ENCODE results near the gene SGIP1.

GRCh38 chr1:66519992-66520391, 14.0 kb upstream of the SGIP1 start:
- no peak for TF ChIP-seq CTCF (IDR thresholded peaks at IDR 0.05; ENCODE audit: extremely low read depth in 1 of 2, insufficient read depth in 1 of 2, low read depth in 1 of 2, low read length in 2 of 2)
- no peak for TF ChIP-seq JUN (IDR thresholded peaks at IDR 0.05; ENCODE audit: borderline replicate concordance, insufficient read depth, insufficient read length, low read depth)
- no peak for TF ChIP-seq EZH2 (IDR thresholded peaks at IDR 0.05; ENCODE audit: borderline replicate concordance, low read depth, low read length, severe bottlenecking)
- no peak for TF ChIP-seq POLR2AphosphoS5 (IDR thresholded peaks at IDR 0.05; ENCODE audit: insufficient read depth, low read depth, low read length)
- TF ChIP-seq POLR2A (IDR thresholded peaks at IDR 0.05; ENCODE audit: low read depth, low read length), result no peak
- no peak for TF ChIP-seq GATA2 (IDR thresholded peaks at IDR 0.05; ENCODE audit: insufficient read depth, insufficient read length, low read depth, low read length)
- TF ChIP-seq MAX (IDR thresholded peaks at IDR 0.05; ENCODE audit: insufficient read depth, insufficient read length), result no peak
